Cardiac fibroblast (primary cell): ENCODE results near the gene MAGI2.

Source experiments
- DNase-seq, 2 donors: peaks; one replicate each; pipeline versions ENCODE4 v3.0.0 to v3.0.0-alpha.2; 2010; ENCODE audit warnings: low read depth in 2 of 2
- H3K4me3 ChIP-seq, 2 donors: replicated peaks in 1 of 2; 1 replicate in 1 of 2; 2 replicates in 1 of 2; pipeline ENCODE4 v1.5.1; 2011; ENCODE audit warnings: low read depth in 2 of 2, low read length in 2 of 2, mild to moderate bottlenecking in 2 of 2, moderate library complexity in 1 of 2
- TF ChIP-seq, protein P1 (sequence below): IDR thresholded peaks from one replicate; pipeline ENCODE4 v1.5.1; 2011; ENCODE audit warnings: low read depth, mild to moderate bottlenecking, low read length, inconsistent platforms

MAGI2 gene

DNA sequence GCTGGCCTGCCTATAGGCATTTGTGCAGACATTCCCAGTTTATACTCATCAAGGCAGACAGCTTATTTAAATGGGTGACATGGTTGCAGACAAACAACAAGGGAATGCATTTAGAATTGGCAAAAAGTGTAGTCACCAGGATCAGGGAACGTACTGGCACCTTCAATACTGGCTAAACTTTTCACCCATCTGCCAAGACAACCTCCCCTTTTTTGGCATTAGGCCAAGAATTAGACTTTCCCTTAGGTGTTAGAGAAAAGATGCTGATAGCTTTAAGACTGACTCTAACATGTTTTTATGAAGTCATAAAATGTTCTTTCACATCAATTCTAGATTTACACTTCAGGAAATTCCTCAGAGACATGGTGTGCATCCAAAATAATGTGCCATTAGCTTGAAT is 1289.0 kb downstream of the MAGI2 start:
- DNase-seq = no peak
- no peak overlapping the region for H3K4me3 ChIP-seq
- TF ChIP-seq, protein P1, sequence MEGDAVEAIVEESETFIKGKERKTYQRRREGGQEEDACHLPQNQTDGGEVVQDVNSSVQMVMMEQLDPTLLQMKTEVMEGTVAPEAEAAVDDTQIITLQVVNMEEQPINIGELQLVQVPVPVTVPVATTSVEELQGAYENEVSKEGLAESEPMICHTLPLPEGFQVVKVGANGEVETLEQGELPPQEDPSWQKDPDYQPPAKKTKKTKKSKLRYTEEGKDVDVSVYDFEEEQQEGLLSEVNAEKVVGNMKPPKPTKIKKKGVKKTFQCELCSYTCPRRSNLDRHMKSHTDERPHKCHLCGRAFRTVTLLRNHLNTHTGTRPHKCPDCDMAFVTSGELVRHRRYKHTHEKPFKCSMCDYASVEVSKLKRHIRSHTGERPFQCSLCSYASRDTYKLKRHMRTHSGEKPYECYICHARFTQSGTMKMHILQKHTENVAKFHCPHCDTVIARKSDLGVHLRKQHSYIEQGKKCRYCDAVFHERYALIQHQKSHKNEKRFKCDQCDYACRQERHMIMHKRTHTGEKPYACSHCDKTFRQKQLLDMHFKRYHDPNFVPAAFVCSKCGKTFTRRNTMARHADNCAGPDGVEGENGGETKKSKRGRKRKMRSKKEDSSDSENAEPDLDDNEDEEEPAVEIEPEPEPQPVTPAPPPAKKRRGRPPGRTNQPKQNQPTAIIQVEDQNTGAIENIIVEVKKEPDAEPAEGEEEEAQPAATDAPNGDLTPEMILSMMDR = no peak

DNA sequence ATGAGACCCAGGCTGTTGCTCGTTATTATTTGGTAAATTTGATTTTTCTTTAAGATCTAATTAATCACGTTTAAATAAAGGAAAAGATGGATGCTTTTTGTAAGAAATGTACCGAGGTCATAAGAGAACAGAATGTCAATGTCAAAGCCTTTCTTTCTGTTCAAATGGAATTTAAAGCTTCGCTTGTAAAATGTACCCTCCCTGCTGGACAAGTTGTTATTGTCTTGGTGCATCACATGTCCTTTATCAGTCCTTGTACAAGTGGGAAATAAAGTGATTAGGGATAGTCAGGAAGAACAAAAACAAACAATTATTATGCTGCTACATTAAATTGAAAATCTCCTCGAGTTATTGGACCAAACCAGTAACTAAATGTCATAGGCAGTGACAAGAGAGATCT is 1291.7 kb downstream of the MAGI2 start:
- TF ChIP-seq, protein P1 = no peak
- H3K4me3 ChIP-seq = no peak overlapping the region
- no peak for DNase-seq

DNA sequence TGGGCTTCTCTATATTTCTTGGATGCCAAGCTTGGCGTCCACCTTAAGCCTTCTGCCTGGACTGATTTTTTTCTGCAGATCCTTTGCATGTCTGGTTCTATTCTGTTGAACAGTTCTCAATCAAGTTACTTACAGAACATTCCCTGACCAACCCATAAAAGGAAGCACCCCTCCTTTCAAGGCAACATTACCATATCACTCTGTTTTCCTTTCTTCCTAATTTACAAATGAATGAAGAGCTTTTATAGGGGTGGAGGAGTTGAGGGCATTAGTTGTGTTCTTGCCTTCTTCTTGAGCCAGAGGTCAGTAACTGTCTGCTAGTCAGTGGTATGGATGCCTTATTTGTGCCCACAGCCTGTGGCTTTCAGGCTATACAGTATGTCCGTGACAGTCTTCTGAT is 1293.9 kb downstream of the MAGI2 start:
- TF ChIP-seq, protein P1 = no peak
- no peak overlapping the region for H3K4me3 ChIP-seq
- DNase-seq = no peak

- TF ChIP-seq, protein P1 = no peak
- no peak for DNase-seq
- no peak overlapping the region for H3K4me3 ChIP-seq
These were observed 1300.2 kb downstream of the MAGI2 start for GRCh38 chr7:78153285-78153684.

DNA sequence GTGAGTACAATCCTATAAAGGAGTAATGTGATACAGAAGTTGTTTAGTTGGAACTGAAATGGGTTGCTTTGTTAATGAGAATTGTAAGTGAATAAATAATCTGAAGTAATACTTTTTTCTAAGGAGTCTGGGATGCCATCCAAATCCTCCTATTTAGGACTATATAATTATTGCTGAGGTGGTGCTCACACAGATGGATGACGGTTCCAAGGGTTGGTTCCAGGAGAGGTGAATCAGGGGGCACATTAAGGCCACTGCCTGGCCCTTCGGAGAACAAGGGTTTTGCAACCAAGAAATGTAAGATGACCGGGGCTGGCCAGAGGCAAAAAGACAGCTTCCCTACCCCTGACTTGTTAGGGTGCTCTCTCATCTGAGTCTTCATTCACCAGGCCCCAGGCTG is 1302.2 kb downstream of the MAGI2 start:
- TF ChIP-seq, protein P1 = no peak
- no peak overlapping the region for H3K4me3 ChIP-seq
- peak; percentile 58 to 73 for DNase-seq

DNA sequence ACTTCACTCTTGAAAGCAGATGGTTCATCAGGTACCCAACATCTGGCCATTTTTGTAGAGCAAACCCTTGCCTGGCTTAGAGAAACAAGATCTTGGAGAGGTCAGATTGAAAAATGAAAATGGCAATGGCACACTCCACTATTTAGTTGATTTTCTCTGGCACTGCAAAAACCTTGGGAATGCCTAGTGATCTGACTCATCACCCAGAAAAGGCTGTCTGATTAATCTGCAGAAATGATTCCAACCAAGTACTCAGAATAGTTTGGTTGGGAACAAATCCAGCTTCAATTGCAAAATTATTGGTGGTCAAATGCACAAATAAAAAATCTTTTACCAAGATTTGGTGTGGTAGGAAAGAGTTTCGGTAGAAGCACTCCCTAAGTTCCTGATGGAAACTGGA is 1303.7 kb downstream of the MAGI2 start:
- no peak overlapping the region for H3K4me3 ChIP-seq
- peak; percentile 64 to 66 for DNase-seq
- TF ChIP-seq, protein P1 = no peak

- TF ChIP-seq, protein P1 = no peak
- no peak overlapping the region for H3K4me3 ChIP-seq
- no peak for DNase-seq
These were observed 1305.1 kb downstream of the MAGI2 start for GRCh38 chr7:78148166-78148894.
